ENCODE data around the gene SLC10A6.

DNA sequence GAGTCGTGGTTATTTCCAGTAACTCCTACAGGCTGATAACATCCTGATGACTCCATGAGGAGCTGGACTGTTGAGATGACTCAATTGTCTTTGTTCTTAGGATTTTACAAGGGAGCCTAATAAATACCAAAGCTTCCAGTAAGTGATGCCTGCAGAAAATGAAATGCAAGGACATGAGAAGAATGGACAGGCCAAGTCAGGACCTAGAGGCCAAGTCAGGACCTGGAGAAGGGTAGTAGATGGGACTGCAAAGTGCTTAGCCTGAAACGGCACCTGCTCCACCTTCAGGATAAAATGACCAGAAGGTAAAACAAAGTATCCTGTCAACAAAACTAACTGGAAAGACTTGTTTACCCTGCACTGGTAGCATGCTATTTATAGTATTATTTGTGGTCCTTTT lies 6.4 kb upstream of the SLC10A6 start:
- TF ChIP-seq EZH2 (IDR thresholded peaks at IDR 0.05; ENCODE audit: borderline replicate concordance, low read depth, low read length, poor library complexity, severe bottlenecking) = no peak
- TF ChIP-seq, protein P1, sequence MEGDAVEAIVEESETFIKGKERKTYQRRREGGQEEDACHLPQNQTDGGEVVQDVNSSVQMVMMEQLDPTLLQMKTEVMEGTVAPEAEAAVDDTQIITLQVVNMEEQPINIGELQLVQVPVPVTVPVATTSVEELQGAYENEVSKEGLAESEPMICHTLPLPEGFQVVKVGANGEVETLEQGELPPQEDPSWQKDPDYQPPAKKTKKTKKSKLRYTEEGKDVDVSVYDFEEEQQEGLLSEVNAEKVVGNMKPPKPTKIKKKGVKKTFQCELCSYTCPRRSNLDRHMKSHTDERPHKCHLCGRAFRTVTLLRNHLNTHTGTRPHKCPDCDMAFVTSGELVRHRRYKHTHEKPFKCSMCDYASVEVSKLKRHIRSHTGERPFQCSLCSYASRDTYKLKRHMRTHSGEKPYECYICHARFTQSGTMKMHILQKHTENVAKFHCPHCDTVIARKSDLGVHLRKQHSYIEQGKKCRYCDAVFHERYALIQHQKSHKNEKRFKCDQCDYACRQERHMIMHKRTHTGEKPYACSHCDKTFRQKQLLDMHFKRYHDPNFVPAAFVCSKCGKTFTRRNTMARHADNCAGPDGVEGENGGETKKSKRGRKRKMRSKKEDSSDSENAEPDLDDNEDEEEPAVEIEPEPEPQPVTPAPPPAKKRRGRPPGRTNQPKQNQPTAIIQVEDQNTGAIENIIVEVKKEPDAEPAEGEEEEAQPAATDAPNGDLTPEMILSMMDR (conservative IDR thresholded peaks at IDR 0.05; ENCODE audit: low read depth, low read length) = no peak
